ENCODE measurements around the gene TENM4.

The TENM4 gene

DNA sequence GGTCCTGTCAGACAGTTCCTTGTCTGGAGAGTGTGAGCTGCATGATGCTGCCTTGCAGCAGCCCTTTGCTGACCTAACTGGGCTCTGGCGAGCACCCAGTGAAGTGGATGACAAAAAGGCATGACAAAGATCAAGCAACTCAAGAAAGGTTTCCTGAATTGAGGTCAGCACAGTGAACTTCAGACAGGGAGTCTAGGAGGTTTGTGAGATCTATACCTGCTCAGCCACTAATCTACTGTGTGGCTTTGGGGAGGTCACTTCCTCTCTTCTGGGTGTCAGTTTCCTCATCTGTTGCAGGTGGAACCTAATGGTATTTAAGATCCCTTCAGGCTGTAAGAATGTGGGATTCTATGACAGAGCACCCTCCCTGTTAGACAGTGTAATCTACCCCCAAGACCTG is 652.3 kb downstream of the TENM4 start (continued):
- TF ChIP-seq, protein P1, sequence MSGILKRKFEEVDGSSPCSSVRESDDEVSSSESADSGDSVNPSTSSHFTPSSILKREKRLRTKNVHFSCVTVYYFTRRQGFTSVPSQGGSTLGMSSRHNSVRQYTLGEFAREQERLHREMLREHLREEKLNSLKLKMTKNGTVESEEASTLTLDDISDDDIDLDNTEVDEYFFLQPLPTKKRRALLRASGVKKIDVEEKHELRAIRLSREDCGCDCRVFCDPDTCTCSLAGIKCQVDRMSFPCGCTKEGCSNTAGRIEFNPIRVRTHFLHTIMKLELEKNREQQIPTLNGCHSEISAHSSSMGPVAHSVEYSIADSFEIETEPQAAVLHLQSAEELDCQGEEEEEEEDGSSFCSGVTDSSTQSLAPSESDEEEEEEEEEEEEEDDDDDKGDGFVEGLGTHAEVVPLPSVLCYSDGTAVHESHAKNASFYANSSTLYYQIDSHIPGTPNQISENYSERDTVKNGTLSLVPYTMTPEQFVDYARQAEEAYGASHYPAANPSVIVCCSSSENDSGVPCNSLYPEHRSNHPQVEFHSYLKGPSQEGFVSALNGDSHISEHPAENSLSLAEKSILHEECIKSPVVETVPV (CRISPR knock-in tag; IDR thresholded peaks at IDR 0.05), result no peak
- TF ChIP-seq ZNF8 (CRISPR knock-in tag; IDR thresholded peaks at IDR 0.05), result no peak
- no peak for TF ChIP-seq TCF4 (CRISPR knock-in tag; IDR thresholded peaks at IDR 0.05; ENCODE audit: borderline replicate concordance)
- no peak for TF ChIP-seq CSDC2 (CRISPR knock-in tag; IDR thresholded peaks at IDR 0.05)
- TF ChIP-seq, protein P2, sequence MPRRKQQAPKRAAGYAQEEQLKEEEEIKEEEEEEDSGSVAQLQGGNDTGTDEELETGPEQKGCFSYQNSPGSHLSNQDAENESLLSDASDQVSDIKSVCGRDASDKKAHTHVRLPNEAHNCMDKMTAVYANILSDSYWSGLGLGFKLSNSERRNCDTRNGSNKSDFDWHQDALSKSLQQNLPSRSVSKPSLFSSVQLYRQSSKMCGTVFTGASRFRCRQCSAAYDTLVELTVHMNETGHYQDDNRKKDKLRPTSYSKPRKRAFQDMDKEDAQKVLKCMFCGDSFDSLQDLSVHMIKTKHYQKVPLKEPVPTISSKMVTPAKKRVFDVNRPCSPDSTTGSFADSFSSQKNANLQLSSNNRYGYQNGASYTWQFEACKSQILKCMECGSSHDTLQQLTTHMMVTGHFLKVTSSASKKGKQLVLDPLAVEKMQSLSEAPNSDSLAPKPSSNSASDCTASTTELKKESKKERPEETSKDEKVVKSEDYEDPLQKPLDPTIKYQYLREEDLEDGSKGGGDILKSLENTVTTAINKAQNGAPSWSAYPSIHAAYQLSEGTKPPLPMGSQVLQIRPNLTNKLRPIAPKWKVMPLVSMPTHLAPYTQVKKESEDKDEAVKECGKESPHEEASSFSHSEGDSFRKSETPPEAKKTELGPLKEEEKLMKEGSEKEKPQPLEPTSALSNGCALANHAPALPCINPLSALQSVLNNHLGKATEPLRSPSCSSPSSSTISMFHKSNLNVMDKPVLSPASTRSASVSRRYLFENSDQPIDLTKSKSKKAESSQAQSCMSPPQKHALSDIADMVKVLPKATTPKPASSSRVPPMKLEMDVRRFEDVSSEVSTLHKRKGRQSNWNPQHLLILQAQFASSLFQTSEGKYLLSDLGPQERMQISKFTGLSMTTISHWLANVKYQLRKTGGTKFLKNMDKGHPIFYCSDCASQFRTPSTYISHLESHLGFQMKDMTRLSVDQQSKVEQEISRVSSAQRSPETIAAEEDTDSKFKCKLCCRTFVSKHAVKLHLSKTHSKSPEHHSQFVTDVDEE (CRISPR knock-in tag; IDR thresholded peaks at IDR 0.05), result no peak
- no peak for TF ChIP-seq OSR1 (CRISPR knock-in tag; IDR thresholded peaks at IDR 0.05)
- no peak for TF ChIP-seq SNAI2 (CRISPR knock-in tag; IDR thresholded peaks at IDR 0.05)

DNA sequence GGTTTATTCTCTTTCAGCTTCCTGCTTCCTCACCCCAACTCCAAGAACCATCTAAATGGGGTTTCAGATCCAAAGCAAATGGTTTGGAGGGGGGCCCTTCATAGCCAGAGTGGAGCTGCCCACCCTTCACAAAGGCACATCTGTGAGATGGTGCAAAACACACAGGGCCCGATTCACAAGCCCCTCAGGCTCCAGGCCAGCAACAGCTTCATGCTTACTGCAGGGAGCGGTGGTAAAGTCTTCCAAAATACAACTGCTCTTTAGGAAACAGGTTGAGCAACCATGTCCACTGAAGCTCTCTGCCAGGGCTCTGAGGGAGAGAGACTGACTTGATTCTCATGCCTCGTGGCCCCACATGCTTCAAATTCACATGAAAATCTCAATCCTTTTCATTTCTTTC is 653.1 kb downstream of the TENM4 start:
- no peak for ATAC-seq
- TF ChIP-seq GLIS3 (CRISPR knock-in tag; IDR thresholded peaks at IDR 0.05) (no peak), CSDC2 (CRISPR knock-in tag; IDR thresholded peaks at IDR 0.05) (no peak), ESRRG (CRISPR knock-in tag; IDR thresholded peaks at IDR 0.05) (no peak), ISL1 (CRISPR knock-in tag; IDR thresholded peaks at IDR 0.05) (no peak)
- TF ChIP-seq, protein P1 (CRISPR knock-in tag; IDR thresholded peaks at IDR 0.05), result no peak

DNA sequence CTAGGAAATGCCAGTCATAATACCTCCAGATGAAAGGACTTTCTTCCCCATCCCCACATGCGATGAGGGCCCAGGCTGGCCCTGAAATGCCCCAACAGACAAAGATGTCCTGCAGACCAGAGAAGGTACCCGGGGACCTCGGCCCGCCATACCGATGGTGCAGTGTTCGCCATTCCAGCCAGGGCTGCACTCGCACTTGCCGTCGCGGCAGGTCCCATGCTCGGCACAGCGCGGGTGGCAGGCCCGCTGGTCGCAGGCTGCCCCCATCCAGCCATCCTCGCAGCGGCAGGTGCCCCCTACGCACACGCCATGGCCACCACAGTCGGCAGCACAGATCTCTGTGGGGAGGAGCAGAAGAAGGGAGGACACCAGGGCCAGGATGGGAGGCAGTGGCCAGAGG is 654.1 kb downstream of the TENM4 start:
- ATAC-seq, result no peak
- TF ChIP-seq ZNF70 (CRISPR knock-in tag; IDR thresholded peaks at IDR 0.05) (no peak), ESRRG (CRISPR knock-in tag; IDR thresholded peaks at IDR 0.05) (no peak), ARNTL (CRISPR knock-in tag; IDR thresholded peaks at IDR 0.05; ENCODE audit: borderline replicate concordance, low read depth) (no peak), GLIS3 (CRISPR knock-in tag; IDR thresholded peaks at IDR 0.05) (no peak), ZFP30 (CRISPR knock-in tag; IDR thresholded peaks at IDR 0.05) (no peak), SNAI2 (CRISPR knock-in tag; IDR thresholded peaks at IDR 0.05) (no peak), TOX (CRISPR knock-in tag; IDR thresholded peaks at IDR 0.05; ENCODE audit: borderline replicate concordance) (no peak), ZNF565 (CRISPR knock-in tag; conservative IDR thresholded peaks at IDR 0.05; ENCODE audit: low read depth) (no peak), PPARA (CRISPR knock-in tag; IDR thresholded peaks at IDR 0.05; ENCODE audit: borderline replicate concordance) (no peak), ISL1 (CRISPR knock-in tag; IDR thresholded peaks at IDR 0.05) (no peak), ZFP3 (CRISPR knock-in tag; IDR thresholded peaks at IDR 0.05) (no peak), CSDC2 (CRISPR knock-in tag; IDR thresholded peaks at IDR 0.05) (no peak), RARB (CRISPR knock-in tag; IDR thresholded peaks at IDR 0.05) (no peak), ZNF8 (CRISPR knock-in tag; IDR thresholded peaks at IDR 0.05) (no peak), BACH2 (CRISPR knock-in tag; IDR thresholded peaks at IDR 0.05; ENCODE audit: borderline replicate concordance) (no peak), TCF4 (CRISPR knock-in tag; IDR thresholded peaks at IDR 0.05; ENCODE audit: borderline replicate concordance) (no peak)
- TF ChIP-seq, protein P2 (CRISPR knock-in tag; IDR thresholded peaks at IDR 0.05), result no peak
- TF ChIP-seq, protein P3, sequence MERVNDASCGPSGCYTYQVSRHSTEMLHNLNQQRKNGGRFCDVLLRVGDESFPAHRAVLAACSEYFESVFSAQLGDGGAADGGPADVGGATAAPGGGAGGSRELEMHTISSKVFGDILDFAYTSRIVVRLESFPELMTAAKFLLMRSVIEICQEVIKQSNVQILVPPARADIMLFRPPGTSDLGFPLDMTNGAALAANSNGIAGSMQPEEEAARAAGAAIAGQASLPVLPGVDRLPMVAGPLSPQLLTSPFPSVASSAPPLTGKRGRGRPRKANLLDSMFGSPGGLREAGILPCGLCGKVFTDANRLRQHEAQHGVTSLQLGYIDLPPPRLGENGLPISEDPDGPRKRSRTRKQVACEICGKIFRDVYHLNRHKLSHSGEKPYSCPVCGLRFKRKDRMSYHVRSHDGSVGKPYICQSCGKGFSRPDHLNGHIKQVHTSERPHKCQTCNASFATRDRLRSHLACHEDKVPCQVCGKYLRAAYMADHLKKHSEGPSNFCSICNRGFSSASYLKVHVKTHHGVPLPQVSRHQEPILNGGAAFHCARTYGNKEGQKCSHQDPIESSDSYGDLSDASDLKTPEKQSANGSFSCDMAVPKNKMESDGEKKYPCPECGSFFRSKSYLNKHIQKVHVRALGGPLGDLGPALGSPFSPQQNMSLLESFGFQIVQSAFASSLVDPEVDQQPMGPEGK (CRISPR knock-in tag; IDR thresholded peaks at IDR 0.05; ENCODE audit: borderline replicate concordance), result no peak
- TF ChIP-seq, protein P4, sequence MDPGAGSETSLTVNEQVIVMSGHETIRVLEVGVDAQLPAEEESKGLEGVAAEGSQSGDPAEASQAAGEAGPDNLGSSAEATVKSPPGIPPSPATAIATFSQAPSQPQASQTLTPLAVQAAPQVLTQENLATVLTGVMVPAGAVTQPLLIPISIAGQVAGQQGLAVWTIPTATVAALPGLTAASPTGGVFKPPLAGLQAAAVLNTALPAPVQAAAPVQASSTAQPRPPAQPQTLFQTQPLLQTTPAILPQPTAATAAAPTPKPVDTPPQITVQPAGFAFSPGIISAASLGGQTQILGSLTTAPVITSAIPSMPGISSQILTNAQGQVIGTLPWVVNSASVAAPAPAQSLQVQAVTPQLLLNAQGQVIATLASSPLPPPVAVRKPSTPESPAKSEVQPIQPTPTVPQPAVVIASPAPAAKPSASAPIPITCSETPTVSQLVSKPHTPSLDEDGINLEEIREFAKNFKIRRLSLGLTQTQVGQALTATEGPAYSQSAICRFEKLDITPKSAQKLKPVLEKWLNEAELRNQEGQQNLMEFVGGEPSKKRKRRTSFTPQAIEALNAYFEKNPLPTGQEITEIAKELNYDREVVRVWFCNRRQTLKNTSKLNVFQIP (CRISPR knock-in tag; IDR thresholded peaks at IDR 0.05; ENCODE audit: borderline replicate concordance, low read depth), result no peak
- TF ChIP-seq, protein P1 (CRISPR knock-in tag; IDR thresholded peaks at IDR 0.05), result no peak
